Keratinocyte (primary cell): Measurements from ENCODE around the gene ANG.

Source experiments
- CTCF ChIP-seq, 3 experiments: IDR thresholded peaks in 1 of 3; conservative IDR thresholded peaks in 1 of 3; optimal IDR thresholded peaks in 1 of 3; 2 replicates in 2 of 3; 3 replicates in 1 of 3; pipeline versions ENCODE3 to v1.5.1; 2011; ENCODE audit warnings: low read length in 3 of 3, mild to moderate bottlenecking in 3 of 3, moderate library complexity in 2 of 3, control low read depth in 1 of 3, inconsistent platforms in 1 of 3; ENCODE audit not compliant: insufficient read depth in 2 of 3; ENCODE audit errors: extremely low read depth in 1 of 3
- EZH2 ChIP-seq: IDR thresholded peaks from one replicate; pipeline ENCODE4 v1.6.1; 2012; ENCODE audit warnings: inconsistent platforms, mild to moderate bottlenecking, low read length, moderate library complexity

- TF ChIP-seq CTCF (optimal IDR thresholded peaks at IDR 0.05 in 1 of 3, IDR thresholded peaks at IDR 0.05 in 1 of 3, conservative IDR thresholded peaks at IDR 0.05 in 1 of 3; ENCODE audit: extremely low read depth in 1 of 3, insufficient read depth in 2 of 3, low read length in 3 of 3) (peak in 2 of 3 experiments; percentile 4 to 5), EZH2 (no peak)
These were observed 6.0 kb upstream of the ANG start for GRCh38 chr14:20682435-20683124.
